ENCODE measurements around the gene SENP1.

SENP1 gene

GRCh38 chr12:47995981-47996401 is 109.9 kb downstream of the SENP1 start:
- TF ChIP-seq CTCF (conservative IDR thresholded peaks at IDR 0.05; ENCODE audit: low read depth, low read length): no peak
- DNase-seq (ENCODE audit: low read depth): peak; percentile 73
- no peak overlapping the region for H3K4me3 ChIP-seq (ENCODE audit: low read depth, low read length)

- no peak overlapping the region for H3K4me3 ChIP-seq (ENCODE audit: low read depth, low read length)
These were observed 112.4 kb downstream of the SENP1 start for GRCh38 chr12:47993491-47993890.

More at GRCh38 chr12:47993491-47993890, 112.4 kb downstream of the SENP1 start:
- no peak for DNase-seq (ENCODE audit: low read depth)
- TF ChIP-seq CTCF (conservative IDR thresholded peaks at IDR 0.05; ENCODE audit: low read depth, low read length): no peak
